Measurements from ENCODE around the gene PARD3.

PARD3 gene

DNA sequence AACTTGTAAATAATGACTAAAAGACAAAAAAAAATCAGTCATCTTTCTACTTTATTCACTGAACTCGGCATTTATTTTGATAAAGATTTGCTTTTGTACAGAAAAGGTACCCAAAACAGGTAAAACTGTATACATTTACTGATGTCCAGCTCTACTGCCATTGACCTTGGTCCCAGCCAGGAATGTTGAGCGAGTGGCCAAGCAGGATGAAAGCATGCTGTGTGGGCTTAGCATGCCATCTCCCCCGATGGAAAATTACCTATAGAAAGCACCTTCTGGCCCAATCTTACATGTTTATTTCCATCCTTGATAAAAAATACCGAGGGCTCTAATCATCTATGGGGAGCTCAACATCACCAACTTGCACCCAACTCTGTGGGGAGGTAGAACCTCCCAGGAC, 6.8 kb downstream of the PARD3 start:
- Histone ChIP-seq H3F3A (ENCODE audit: insufficient read depth) (no peaks in the 10 kb centered on the region), H3K79me2 (ENCODE audit: insufficient read depth, low read length) (no peaks in the 10 kb centered on the region), H3K9me3 (ENCODE audit: insufficient read depth, low read length) (no peaks in the 10 kb centered on the region)

DNA sequence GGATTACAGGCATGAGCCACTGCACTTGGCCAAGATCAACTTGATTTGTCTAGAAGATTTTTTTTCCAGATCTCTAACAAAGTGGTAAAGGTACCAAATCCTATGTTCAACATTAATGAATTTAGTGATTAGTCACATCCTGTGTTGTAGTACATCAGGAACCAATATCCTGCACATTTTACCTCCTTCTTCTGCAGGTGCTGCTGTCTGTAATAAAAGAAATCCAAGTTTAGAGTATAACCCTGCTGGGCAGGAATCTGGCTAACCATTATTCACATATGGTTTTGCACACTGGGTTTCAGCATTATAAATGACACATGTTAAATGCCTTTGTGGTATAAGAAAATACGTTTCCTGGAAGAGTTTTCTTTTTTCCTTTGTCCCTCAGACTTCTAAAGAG, 10.8 kb downstream of the PARD3 start:
- Histone ChIP-seq H3K27ac (ENCODE audit: low read depth, low read length) (no peak overlapping the region), H3K9ac (ENCODE audit: low read length) (no peak overlapping the region), H3K4me3 (ENCODE audit: insufficient read depth, low read length, poor library complexity, severe bottlenecking) (no peak overlapping the region), H2AFZ (ENCODE audit: low read depth, low read length, severe bottlenecking) (no peak overlapping the region), H4K20me1 (ENCODE audit: low read depth, low read length) (no peaks in the 10 kb centered on the region), H3K36me3 (ENCODE audit: low read length) (no peaks in the 10 kb centered on the region), H3K9me2 (replicated peaks; ENCODE audit: insufficient read depth, low read length) (no peaks in the 10 kb centered on the region), H3K79me2 (ENCODE audit: insufficient read depth, low read length) (no peaks in the 10 kb centered on the region), H3K9me3 (ENCODE audit: insufficient read depth, low read length) (no peaks in the 10 kb centered on the region), H3K27me3 (ENCODE audit: low read length) (no peaks in the 10 kb centered on the region), H3K4me2 (ENCODE audit: low read depth, low read length, poor library complexity, severe bottlenecking) (no peak overlapping the region), H3F3A (ENCODE audit: insufficient read depth) (no peaks in the 10 kb centered on the region)
- TF ChIP-seq, protein P1, sequence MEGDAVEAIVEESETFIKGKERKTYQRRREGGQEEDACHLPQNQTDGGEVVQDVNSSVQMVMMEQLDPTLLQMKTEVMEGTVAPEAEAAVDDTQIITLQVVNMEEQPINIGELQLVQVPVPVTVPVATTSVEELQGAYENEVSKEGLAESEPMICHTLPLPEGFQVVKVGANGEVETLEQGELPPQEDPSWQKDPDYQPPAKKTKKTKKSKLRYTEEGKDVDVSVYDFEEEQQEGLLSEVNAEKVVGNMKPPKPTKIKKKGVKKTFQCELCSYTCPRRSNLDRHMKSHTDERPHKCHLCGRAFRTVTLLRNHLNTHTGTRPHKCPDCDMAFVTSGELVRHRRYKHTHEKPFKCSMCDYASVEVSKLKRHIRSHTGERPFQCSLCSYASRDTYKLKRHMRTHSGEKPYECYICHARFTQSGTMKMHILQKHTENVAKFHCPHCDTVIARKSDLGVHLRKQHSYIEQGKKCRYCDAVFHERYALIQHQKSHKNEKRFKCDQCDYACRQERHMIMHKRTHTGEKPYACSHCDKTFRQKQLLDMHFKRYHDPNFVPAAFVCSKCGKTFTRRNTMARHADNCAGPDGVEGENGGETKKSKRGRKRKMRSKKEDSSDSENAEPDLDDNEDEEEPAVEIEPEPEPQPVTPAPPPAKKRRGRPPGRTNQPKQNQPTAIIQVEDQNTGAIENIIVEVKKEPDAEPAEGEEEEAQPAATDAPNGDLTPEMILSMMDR (IDR thresholded peaks at IDR 0.05; ENCODE audit: insufficient read depth, low read length, poor library complexity, severe bottlenecking), result no peak
- TF ChIP-seq EZH2phosphoT487 (conservative IDR thresholded peaks at IDR 0.05; ENCODE audit: low read length), result no peak

More for the DNA sequence above, 6.8 kb downstream of the PARD3 start:
- Histone ChIP-seq H3K27ac (ENCODE audit: low read depth, low read length) (no peak overlapping the region), H3K27me3 (ENCODE audit: low read length) (no peaks in the 10 kb centered on the region), H3K9ac (ENCODE audit: low read length) (no peak overlapping the region), H2AFZ (ENCODE audit: low read depth, low read length, severe bottlenecking) (no peak overlapping the region), H3K4me2 (ENCODE audit: low read depth, low read length, poor library complexity, severe bottlenecking) (no peak overlapping the region), H3K4me3 (ENCODE audit: insufficient read depth, low read length, poor library complexity, severe bottlenecking) (no peak overlapping the region), H3K36me3 (ENCODE audit: low read length) (no peaks in the 10 kb centered on the region), H4K20me1 (ENCODE audit: low read depth, low read length) (no peaks in the 10 kb centered on the region), H3K9me2 (replicated peaks; ENCODE audit: insufficient read depth, low read length) (no peaks in the 10 kb centered on the region)
- TF ChIP-seq, protein P1 (IDR thresholded peaks at IDR 0.05; ENCODE audit: insufficient read depth, low read length, poor library complexity, severe bottlenecking), result no peak
- no peak for TF ChIP-seq EZH2phosphoT487 (conservative IDR thresholded peaks at IDR 0.05; ENCODE audit: low read length)

DNA sequence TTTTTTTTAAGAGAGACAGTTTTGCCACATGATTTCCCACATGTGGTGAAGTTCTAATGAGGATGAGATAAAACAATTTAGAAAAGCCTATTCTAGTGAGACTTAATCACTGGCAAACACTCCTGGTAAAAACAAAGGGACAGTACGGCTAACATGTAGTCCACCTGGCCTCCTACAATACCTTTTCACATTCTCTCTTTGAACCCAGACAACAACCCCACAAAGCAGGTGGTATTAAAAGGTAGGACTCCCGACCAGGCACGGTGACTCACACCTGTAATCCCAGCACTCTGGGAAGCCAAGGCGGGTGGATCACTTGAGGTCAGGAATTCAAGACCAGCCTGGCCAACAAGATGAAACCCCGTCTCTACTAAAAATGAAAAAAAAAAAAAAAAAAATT, 12.4 kb downstream of the PARD3 start:
- no peaks in the 10 kb centered on the region for H3F3A ChIP-seq (ENCODE audit: insufficient read depth)
- H3K9me3 ChIP-seq (ENCODE audit: insufficient read depth, low read length), result no peaks in the 10 kb centered on the region
- no peak overlapping the region for H3K9ac ChIP-seq (ENCODE audit: low read length)
- TF ChIP-seq, protein P1 (IDR thresholded peaks at IDR 0.05; ENCODE audit: insufficient read depth, low read length, poor library complexity, severe bottlenecking), result no peak
- TF ChIP-seq EZH2phosphoT487 (conservative IDR thresholded peaks at IDR 0.05; ENCODE audit: low read length), result no peak
- no peaks in the 10 kb centered on the region for H3K27me3 ChIP-seq (ENCODE audit: low read length)
- H4K20me1 ChIP-seq (ENCODE audit: low read depth, low read length), result no peaks in the 10 kb centered on the region
- H2AFZ ChIP-seq (ENCODE audit: low read depth, low read length, severe bottlenecking), result no peak overlapping the region
- no peak overlapping the region for H3K27ac ChIP-seq (ENCODE audit: low read depth, low read length)
- no peak overlapping the region for H3K4me2 ChIP-seq (ENCODE audit: low read depth, low read length, poor library complexity, severe bottlenecking)
- H3K4me3 ChIP-seq (ENCODE audit: insufficient read depth, low read length, poor library complexity, severe bottlenecking), result no peak overlapping the region
- H3K79me2 ChIP-seq (ENCODE audit: insufficient read depth, low read length), result no peaks in the 10 kb centered on the region
- H3K9me2 ChIP-seq (replicated peaks; ENCODE audit: insufficient read depth, low read length), result no peaks in the 10 kb centered on the region
- H3K36me3 ChIP-seq (ENCODE audit: low read length), result no peaks in the 10 kb centered on the region
